H9 (cell line): Measurements from ENCODE around the gene SDHAF3. TPM values are rescaled to one million over a fixed set of nuclear protein-coding genes. Genes with fewer than 3 reads are reported as not detected.
"Not testable (repeated sequence)": the region's sequence is repeated elsewhere in the genome, so short reads cannot be mapped to it uniquely, and the experiment has no call there.

Source experiments
- DNase-seq: peaks from one replicate; pipeline ENCODE4 v3.0.0-alpha.2; 2017
- H2AFZ ChIP-seq: one replicate; pipeline ENCODE4 v1.6.1; 2013; ENCODE audit warnings: mild to moderate bottlenecking, low read length, control low read depth, moderate library complexity
- H2AK5ac ChIP-seq: 2 replicates; pipeline ENCODE4 v1.6.1; 2013; ENCODE audit warnings: low read length, control low read depth, mixed read lengths; ENCODE audit not compliant: insufficient read length
- H2BK120ac ChIP-seq: one replicate; pipeline ENCODE4 v1.6.1; 2013; ENCODE audit warnings: low read depth, mild to moderate bottlenecking, low read length, control low read depth, inconsistent platforms; ENCODE audit not compliant: poor library complexity, severe bottlenecking
- H2BK12ac ChIP-seq: 2 replicates; pipeline ENCODE4 v1.6.1; 2013; ENCODE audit warnings: low read length, control low read depth, mixed read lengths, low read depth; ENCODE audit not compliant: insufficient read length
- H2BK15ac ChIP-seq: 2 replicates; pipeline ENCODE4 v1.6.1; 2013; ENCODE audit warnings: low read depth, low read length, control low read depth
- H2BK20ac ChIP-seq: one replicate; pipeline ENCODE4 v1.6.1; 2013; ENCODE audit warnings: low read depth, mild to moderate bottlenecking, low read length, control low read depth, inconsistent platforms; ENCODE audit not compliant: poor library complexity, severe bottlenecking
- H2BK5ac ChIP-seq: 2 replicates; pipeline ENCODE4 v1.6.1; 2013; ENCODE audit warnings: low read length, control low read depth, mixed read lengths; ENCODE audit not compliant: insufficient read length
- H3K14ac ChIP-seq: 2 replicates; pipeline ENCODE4 v1.6.1; 2013; ENCODE audit warnings: low read length, control low read depth; ENCODE audit not compliant: insufficient read depth
- H3K18ac ChIP-seq: 2 replicates; pipeline ENCODE4 v1.6.1; 2013; ENCODE audit warnings: low read depth, mild to moderate bottlenecking, mixed read lengths, low read length, control low read depth; ENCODE audit not compliant: insufficient read length
- H3K23ac ChIP-seq: 2 replicates; pipeline ENCODE4 v1.6.1; 2013; ENCODE audit warnings: low read length, control low read depth, mixed read lengths, low read depth; ENCODE audit not compliant: insufficient read length
- H3K23me2 ChIP-seq: 2 replicates; pipeline ENCODE4 v1.6.1; 2013; ENCODE audit warnings: low read depth, mild to moderate bottlenecking, mixed read lengths, low read length, control low read depth; ENCODE audit not compliant: insufficient read length, poor library complexity, severe bottlenecking
- H3K27ac ChIP-seq: 2 replicates; pipeline ENCODE4 v1.5.1; 2013; ENCODE audit warnings: low read length, control low read depth, mixed read lengths, low read depth; ENCODE audit not compliant: insufficient read length
- H3K27me3 ChIP-seq: 2 replicates; pipeline ENCODE4 v1.6.1; 2013; ENCODE audit warnings: low read length, control low read depth, inconsistent platforms; ENCODE audit not compliant: insufficient read depth
- H3K4ac ChIP-seq: 2 replicates; pipeline ENCODE4 v1.6.1; 2013; ENCODE audit warnings: low read depth, mild to moderate bottlenecking, control low read depth, inconsistent platforms, low read length, moderate library complexity
- H3K4me1 ChIP-seq: 2 replicates; pipeline ENCODE4 v1.6.1; 2013; ENCODE audit warnings: low read length, control low read depth, inconsistent platforms; ENCODE audit not compliant: insufficient read depth
- H3K4me2 ChIP-seq: 2 replicates; pipeline ENCODE4 v1.6.1; 2013; ENCODE audit warnings: low read length, control low read depth, mixed read lengths; ENCODE audit not compliant: insufficient read length, insufficient read depth
- H3K56ac ChIP-seq: 2 replicates; pipeline ENCODE4 v1.6.1; 2013; ENCODE audit warnings: low read depth, mild to moderate bottlenecking, mixed read lengths, low read length, control low read depth; ENCODE audit not compliant: insufficient read length
- H3K79me1 ChIP-seq: 2 replicates; pipeline ENCODE4 v1.6.1; 2013; ENCODE audit warnings: low read depth, mild to moderate bottlenecking, moderate library complexity, low read length, control low read depth, inconsistent platforms; ENCODE audit not compliant: insufficient read depth, poor library complexity, severe bottlenecking
- H3K79me2 ChIP-seq: 2 replicates; pipeline ENCODE4 v1.6.1; 2013; ENCODE audit warnings: low read length, control low read depth, inconsistent platforms; ENCODE audit not compliant: insufficient read depth
- H3K9ac ChIP-seq: 2 replicates; pipeline ENCODE4 v1.6.1; 2013; ENCODE audit warnings: low read length, control low read depth, mixed read lengths; ENCODE audit not compliant: insufficient read length; ENCODE audit errors: extremely low read depth
- H3K9me3 ChIP-seq: one replicate; pipeline ENCODE4 v1.6.1; 2013; ENCODE audit warnings: low read depth, low read length, inconsistent platforms; ENCODE audit not compliant: control insufficient read depth
- H3T11ph ChIP-seq: one replicate; pipeline ENCODE4 v1.6.1; 2013; ENCODE audit warnings: mild to moderate bottlenecking, low read length, control low read depth, inconsistent platforms
- H4K20me1 ChIP-seq: one replicate; pipeline ENCODE4 v1.6.1; 2013; ENCODE audit not compliant: control insufficient read depth, insufficient read length, insufficient read depth
- H4K5ac ChIP-seq: 2 replicates; pipeline ENCODE4 v1.6.1; 2013; ENCODE audit warnings: low read depth, mild to moderate bottlenecking, mixed read lengths, low read length, control low read depth; ENCODE audit not compliant: insufficient read length
- H4K8ac ChIP-seq: replicated peaks from 2 replicates; pipeline ENCODE4 v1.6.1; 2013; ENCODE audit warnings: low read length, control low read depth, mixed read lengths, low read depth; ENCODE audit not compliant: insufficient read length
- H4K91ac ChIP-seq: 2 replicates; pipeline ENCODE4 v1.6.1; 2013; ENCODE audit warnings: low read depth, mild to moderate bottlenecking, moderate library complexity, mixed read lengths, low read length, control low read depth; ENCODE audit not compliant: insufficient read length
- H3K27ac Mint-ChIP-seq, 3 experiments: 2 replicates in 2 of 3; 3 replicates in 1 of 3; pipeline ENCODE4 v1.8.0; 2020 to 2021; ENCODE audit warnings: mixed read lengths in 3 of 3, mild to moderate bottlenecking in 1 of 3, moderate library complexity in 1 of 3
- H3K27me3 Mint-ChIP-seq: 2 replicates; pipeline ENCODE4 v1.8.0; 2021; ENCODE audit warnings: low read depth, mild to moderate bottlenecking, moderate library complexity, mixed read lengths
- H3K36me3 Mint-ChIP-seq, 3 experiments: 2 replicates in 2 of 3; 3 replicates in 1 of 3; pipeline ENCODE4 v1.8.0; 2020 to 2021; ENCODE audit warnings: low read depth in 3 of 3, mixed read lengths in 3 of 3; ENCODE audit not compliant: insufficient read depth in 1 of 3
- H3K4me1 Mint-ChIP-seq, 2 experiments: 2 replicates each; pipeline ENCODE4 v1.8.0; 2020; ENCODE audit warnings: mixed read lengths in 2 of 2
- H3K4me3 Mint-ChIP-seq, 2 experiments: 2 replicates in 1 of 2; 3 replicates in 1 of 2; pipeline ENCODE4 v1.8.0; 2020 to 2021; ENCODE audit warnings: mild to moderate bottlenecking in 2 of 2, mixed read lengths in 2 of 2, moderate library complexity in 1 of 2
- H3K9me3 Mint-ChIP-seq, 2 experiments: 2 replicates in 1 of 2; 3 replicates in 1 of 2; pipeline ENCODE4 v1.8.0; 2020; ENCODE audit warnings: mild to moderate bottlenecking in 2 of 2, mixed read lengths in 2 of 2, moderate library complexity in 1 of 2
- CTCF ChIP-seq: fragments of 200-600 bp; sonication (generic); conservative IDR thresholded peaks from 3 replicates; pipeline ENCODE4 v1.8.0; 2021; ENCODE audit warnings: antibody characterized with exemption, mild to moderate bottlenecking
- WGBS: extraction: QIAGEN DNeasy Blood & Tissue Kit; methylation state at CpG from one replicate; pipeline ENCODE4 v1.1.7; 2013; ENCODE audit warnings: missing lambda C conversion rate, low lambda C conversion rate, mixed read lengths; ENCODE audit not compliant: insufficient read length; ENCODE audit errors: extremely low coverage; 5-methylcytosine and 5-hydroxymethylcytosine counted together
- total RNA-seq: library from RNA; stranded (reverse); gene quantifications from 2 replicates; pipeline ENCODE4 v1.2.1, GENCODE V29; 2021

Gene SDHAF3
- total RNA-seq, 1 experiment from 2014 or later, result 14.1 TPM

- Mint-ChIP-seq H3K4me1 (peaks cover 21 to 29% of the 10 kb centered on the region in 2 experiments), H3K4me3 (no peak overlapping the region), H3K36me3 (peaks cover 17 to 23% (median 21%) of the 10 kb centered on the region in 3 experiments), H3K27ac (no peak overlapping the region; a peak in 1 of 7 replicates), H3K9me3 (peaks cover 10 to 16% of the 10 kb centered on the region in 2 experiments), H3K27me3 (no peaks in the 10 kb centered on the region)
- Histone ChIP-seq H3T11ph (no peak overlapping the region), H2BK12ac (no peak overlapping the region), H2BK120ac (no peak overlapping the region), H2AFZ (no peak overlapping the region), H2BK20ac (no peak overlapping the region), H3K4ac (no peak overlapping the region), H3K4me2 (no peak overlapping the region), H3K9me3 (no peaks in the 10 kb centered on the region), H3K23ac (no peak overlapping the region), H3K56ac (no peak overlapping the region), H4K20me1 (no peaks in the 10 kb centered on the region), H3K18ac (no peak overlapping the region), H3K4me1 (no peaks in the 10 kb centered on the region), H3K9ac (no peak overlapping the region), H3K14ac (no peak overlapping the region), H4K8ac (no peak overlapping the region), H2BK5ac (no peak overlapping the region), H2BK15ac (no peak overlapping the region; the same call in 1 of the 2 replicates), H4K5ac (no peak overlapping the region), H2AK5ac (no peak overlapping the region), H3K23me2 (peaks cover 8% of the 10 kb centered on the region), H3K79me1 (no peaks in the 10 kb centered on the region), H4K91ac (no peak overlapping the region), H3K79me2 (peaks cover 11% of the 10 kb centered on the region; the same call in 1 of the 2 replicates), H3K27me3 (no peaks in the 10 kb centered on the region), H3K27ac (no peak overlapping the region)
- TF ChIP-seq CTCF, result no peak
- DNase-seq, result no peak
- no CpG with 5 or more reads among the region's 5 CpGs for WGBS
Measured at GRCh38 chr7:97120713-97121457, 3.4 kb downstream of the SDHAF3 start.

GRCh38 chr7:97123115-97123514 is 5.6 kb downstream of the SDHAF3 start:
- not testable (repeated sequence) for H3T11ph ChIP-seq, H3K27ac ChIP-seq, H3K23ac ChIP-seq, H2BK12ac ChIP-seq, DNase-seq, H2AK5ac ChIP-seq, H2AFZ ChIP-seq, H3K4me3 Mint-ChIP-seq, H4K91ac ChIP-seq, H2BK20ac ChIP-seq, H3K9ac ChIP-seq, H3K27me3 Mint-ChIP-seq, H3K23me2 ChIP-seq, H3K14ac ChIP-seq, H3K27me3 ChIP-seq, H3K4me2 ChIP-seq, H2BK15ac ChIP-seq, H4K8ac ChIP-seq, H3K79me1 ChIP-seq, H3K56ac ChIP-seq, H2BK5ac ChIP-seq, H2BK120ac ChIP-seq, H3K18ac ChIP-seq, H3K27ac Mint-ChIP-seq, H3K9me3 ChIP-seq, H4K20me1 ChIP-seq, H3K4ac ChIP-seq, H4K5ac ChIP-seq, H3K4me1 ChIP-seq
- WGBS, result no CpG with 5 or more reads among the region's 2 CpGs
- H3K4me1 Mint-ChIP-seq, result peaks cover 23 to 29% of the 10 kb centered on the region in 2 experiments
- H3K79me2 ChIP-seq, result peaks cover 13% of the 10 kb centered on the region; the same call in 1 of the 2 replicates
- peaks cover 10 to 16% of the 10 kb centered on the region in 2 experiments for H3K9me3 Mint-ChIP-seq
- peaks cover 17 to 23% (median 21%) of the 10 kb centered on the region in 3 experiments for H3K36me3 Mint-ChIP-seq
